Calu3 (cell line): ENCODE measurements around the gene SLC25A48. TPM values are rescaled to one million over a fixed set of nuclear protein-coding genes. Genes with fewer than 3 reads are reported as not detected.
A peak's percentile ranks its signal among the peaks of the same experiment; 100 is the strongest.

Experiments used
- BruUV-seq: library from RNA; stranded (reverse); fragments of 400-500 nt; replicated peaks from 2 replicates; lab custom pipeline; 2021; lab: Mats Ljungman, UMichigan
- CTCF ChIA-PET: fragments of 300-600 bp; sonication (Branson Sonifier 250); formaldehyde crosslinking; loops from one replicate; lab custom pipeline; 2022; ENCODE audit warnings: antibody characterized with exemption; lab: Charles Lee
- DNase-seq: peaks from one replicate; pipeline ENCODE4 v3.0.0; 2022
- H3K27ac Mint-ChIP-seq: one replicate; pipeline ENCODE4 v1.8.0; 2022; ENCODE audit warnings: mixed read lengths; ENCODE audit not compliant: unreplicated experiment
- H3K27me3 Mint-ChIP-seq: one replicate; pipeline ENCODE4 v1.8.0; 2022; ENCODE audit warnings: mixed read lengths; ENCODE audit not compliant: unreplicated experiment
- H3K36me3 Mint-ChIP-seq: one replicate; pipeline ENCODE4 v1.8.0; 2022; ENCODE audit warnings: mild to moderate bottlenecking, moderate library complexity, mixed read lengths; ENCODE audit not compliant: insufficient read depth, unreplicated experiment
- H3K4me1 Mint-ChIP-seq: one replicate; pipeline ENCODE4 v1.8.0; 2022; ENCODE audit warnings: mild to moderate bottlenecking, low read depth, mixed read lengths; ENCODE audit not compliant: unreplicated experiment
- H3K4me3 Mint-ChIP-seq: one replicate; pipeline ENCODE4 v1.8.0; 2022; ENCODE audit warnings: mild to moderate bottlenecking, low read depth, moderate library complexity, mixed read lengths; ENCODE audit not compliant: unreplicated experiment
- H3K9me3 Mint-ChIP-seq: one replicate; pipeline ENCODE4 v1.8.0; 2022; ENCODE audit warnings: low read depth, mixed read lengths; ENCODE audit not compliant: unreplicated experiment
- CTCF ChIP-seq: fragments of 200-600 bp; IDR thresholded peaks from one replicate; pipeline ENCODE4 v1.8.0; 2022; ENCODE audit warnings: antibody characterized with exemption; ENCODE audit not compliant: unreplicated experiment
- intact Hi-C: fragments of 100-400 bp; cut with micrococcal nuclease; formaldehyde crosslinking; loops from one replicate; pipeline ENCODE4 v1.10.0; 2022; ENCODE audit not compliant: unreplicated experiment
- total RNA-seq: library from RNA; stranded (reverse); gene quantifications from 2 replicates; pipeline ENCODE4 v1.2.3, GENCODE V29; 2022

SLC25A48 gene
- total RNA-seq, 1 experiment from 2014 or later = not detected

GRCh38 chr5:135894276-135894675 lies 59.8 kb downstream of the SLC25A48 start:
- no peaks in the 10 kb centered on the region for H3K9me3 Mint-ChIP-seq
- H3K27ac Mint-ChIP-seq = no peak overlapping the region
- intact Hi-C loops = no loop called here
- CTCF ChIA-PET = no interaction called here
- no peak for DNase-seq
- BruUV-seq = no TSS peak
- peaks cover 22% of the 10 kb centered on the region for H3K27me3 Mint-ChIP-seq
- H3K4me3 Mint-ChIP-seq = no peak overlapping the region
- no peaks in the 10 kb centered on the region for H3K4me1 Mint-ChIP-seq
- H3K36me3 Mint-ChIP-seq = no peaks in the 10 kb centered on the region
- no peak for TF ChIP-seq CTCF

GRCh38 chr5:135894789-135895188 lies 60.3 kb downstream of the SLC25A48 start:
- H3K9me3 Mint-ChIP-seq = no peaks in the 10 kb centered on the region
- no peak for TF ChIP-seq CTCF
- BruUV-seq = no TSS peak
- intact Hi-C loops = no loop called here
- CTCF ChIA-PET = interaction anchor here (0.6 kb wide), 1 partner anchor 242 kb away, joined by 5 read pairs; no protein-coding TSS in a partner anchor
- H3K36me3 Mint-ChIP-seq = no peaks in the 10 kb centered on the region
- H3K4me1 Mint-ChIP-seq = no peaks in the 10 kb centered on the region
- no peak overlapping the region for H3K27ac Mint-ChIP-seq
- no peak for DNase-seq
- no peak overlapping the region for H3K4me3 Mint-ChIP-seq
- H3K27me3 Mint-ChIP-seq = peaks cover 27% of the 10 kb centered on the region

- Mint-ChIP-seq H3K9me3 (no peaks in the 10 kb centered on the region), H3K4me3 (no peak within 1 kb of the TSS), H3K36me3 (no peaks in the 10 kb centered on the region), H3K27ac (no peak within 1 kb of the TSS), H3K4me1 (no peaks in the 10 kb centered on the region), H3K27me3 (peaks cover 35% of the 10 kb centered on the region)
- CTCF ChIA-PET = interaction anchor here (0.6 kb wide), 2 partner anchors 15 to 241 kb away, joined by 3 to 5 read pairs; no protein-coding TSS in a partner anchor
- peak; percentile 26 for DNase-seq
- intact Hi-C loops = no loop called here
- no peak for TF ChIP-seq CTCF
- BruUV-seq = no TSS peak
Observed at GRCh38 chr5:135895474-135896006, 61.1 kb downstream of the SLC25A48 start, which contains the start of gene IL9. TSS of gene IL9 (minus strand) at chr5:135895841. CDS start at chr5:135895816, 25 bp downstream.

- DNase-seq = no peak
- Mint-ChIP-seq H3K36me3 (no peaks in the 10 kb centered on the region), H3K9me3 (no peaks in the 10 kb centered on the region), H3K4me1 (no peaks in the 10 kb centered on the region), H3K27ac (no peak overlapping the region), H3K4me3 (no peak overlapping the region), H3K27me3 (peaks cover 54% of the 10 kb centered on the region)
- no TSS peak for BruUV-seq
- intact Hi-C loops = no loop called here
- CTCF ChIA-PET = no interaction called here
- no peak for TF ChIP-seq CTCF
Observed at GRCh38 chr5:135898651-135899050, 64.2 kb downstream of the SLC25A48 start.
